Pancreas (tissue), 10 donors: Measurements from ENCODE around the gene POPDC2. TPM values are rescaled to one million over a fixed set of nuclear protein-coding genes. Genes with fewer than 3 reads are reported as not detected.
A peak's percentile ranks its signal among the peaks of the same experiment; 100 is the strongest.

Experiments
- ATAC-seq, 4 donors: fragments of 200-7000 bp; cut with Tn5 transposase; one replicate each; pipeline versions ENCODE4 v1.8.0 to v1.9.1; 2020; ENCODE audit warnings: mild to moderate bottlenecking in 4 of 4, moderate library complexity in 4 of 4
- DNase-seq, 6 donors: peaks; one replicate each; pipeline ENCODE4 v3.0.0-alpha.2; 2020
- FAIRE-seq: peaks from 2 replicates; lab custom pipeline; 2012; peaks lifted over from hg19 to GRCh38; lab: Jason Lieb, UNC
- H3K27ac ChIP-seq, 4 donors: fragments of 200-600 bp; sonication (generic); 1 replicate in 3 of 4; 2 replicates in 1 of 4; pipeline versions ENCODE4 v1.5.0 to v1.8.0; 2020
- H3K27me3 ChIP-seq, 4 donors: fragments of 200-600 bp; one replicate each; pipeline ENCODE4 v1.8.0; 2021
- H3K36me3 ChIP-seq, 3 donors: fragments of 200-600 bp; sonication (generic) in 1 of 3; one replicate each; pipeline versions ENCODE4 v1.5.0 to v1.8.0; 2020 to 2021
- H3K4me1 ChIP-seq, 3 donors: fragments of 200-600 bp; one replicate each; pipeline ENCODE4 v1.8.0; 2021
- H3K4me3 ChIP-seq, 4 donors: fragments of 200-600 bp; sonication (generic) in 2 of 4; one replicate each; pipeline versions ENCODE4 v1.5.0 to v1.8.0; 2020 to 2021
- H3K9me3 ChIP-seq, 4 donors: fragments of 200-600 bp; one replicate each; pipeline ENCODE4 v1.8.0; 2021
- WGBS, 2 donors: extraction: QIAGEN DNeasy Blood & Tissue Kit; methylation state at CpG; one replicate each; pipeline ENCODE4 v1.1.7; 2013; 5-methylcytosine and 5-hydroxymethylcytosine counted together
- intact Hi-C, 3 donors: fragments of 100-400 bp; cut with DNase I; formaldehyde crosslinking; loops; one replicate each; pipeline versions ENCODE4 v1.11.1 to v1.14.2; 2022
- polyA plus RNA-seq, 2 donors: library from polyadenylated mRNA; stranded (reverse); fragments of 200-250 nt; gene quantifications; one replicate each; pipeline ENCODE4 v1.2.3, GENCODE V29; 2013
- total RNA-seq, 6 donors: library from RNA; stranded (reverse); fragmentation: NEBNext Ultra II Directional in 4 of 6; extraction: Animal tissue kit (Norgen Biotek cat#: 25700) in 4 of 6; gene quantifications; one replicate each; pipeline versions ENCODE4 v1.2.1 to v1.2.4, GENCODE V29; 2021 to 2023
- TF ChIP-seq, protein P1 (sequence below), 4 donors: fragments of 200-600 bp; sonication (generic) in 3 of 4; IDR thresholded peaks; one replicate each; pipeline versions ENCODE4 v1.5.0 to v1.8.0; 2021; ENCODE audit warnings: antibody characterized with exemption in 4 of 4
- donor health status: healthy with polysubstance abuse.
- donor health status: DM: no; HTN: no; CAD: no; lungs with moderate emphysema.
- donor health status: DM: no; HTN: no; CAD: no.
- donor health status: control.
- donor health status: control.
- donor health status: Bipolar disorder and iron deficiency.
- donor health status: DM: yes; HTN: yes; CAD: no.
- donor health status: DM: no; HTN: no; CAD: no.
- donor health status: DM: no; HTN: no; CAD: no.
- donor health status: DM: yes; HTN: yes; CAD: no.

The POPDC2 gene
- total and polyA plus RNA-seq, 8 donors = 0.52 to 6.7 (median 1.3) TPM

DNA sequence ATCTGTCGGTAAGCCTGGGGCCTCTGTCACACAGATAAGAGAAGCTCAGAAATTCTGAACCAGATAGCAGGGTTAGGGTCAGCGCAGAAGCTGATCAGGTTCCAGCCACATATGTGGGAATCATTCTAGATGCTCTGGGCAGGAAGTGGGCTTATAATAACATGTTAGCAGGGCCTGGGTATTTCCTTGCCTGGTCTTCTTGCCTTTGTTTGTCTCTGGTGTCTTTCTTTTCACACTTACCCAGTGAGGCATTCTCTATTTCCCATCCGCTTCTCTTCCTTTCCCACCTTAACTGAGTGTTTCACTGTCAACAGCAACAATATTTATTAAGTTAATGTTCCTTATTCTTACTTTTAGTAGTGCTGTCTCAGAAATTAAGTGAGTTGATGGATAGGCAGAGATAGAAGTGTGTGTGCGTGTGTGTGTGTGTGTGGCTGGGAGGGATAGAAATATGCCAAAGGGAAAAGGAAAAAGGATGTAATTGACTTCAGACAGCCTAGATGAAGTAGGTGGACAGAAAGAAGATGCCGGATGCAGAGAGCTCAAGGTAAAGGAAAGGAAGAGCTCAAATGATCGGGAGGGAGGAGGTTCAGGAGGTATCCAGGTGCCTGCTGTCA lies 60.7 kb downstream of the POPDC2 start:
- Histone ChIP-seq H3K27me3 (no peaks in the 10 kb centered on the region), H3K36me3 (no peaks in the 10 kb centered on the region), H3K4me1 (peaks cover 6 to 24% (median 11%) of the 10 kb centered on the region in 3 donors), H3K27ac (no peak overlapping the region), H3K9me3 (no peaks in the 10 kb centered on the region), H3K4me3 (no peak overlapping the region)
- intact Hi-C loops = no loop called here
- FAIRE-seq (no peak), ATAC-seq (no peak), DNase-seq (no peak)
- TF ChIP-seq, protein P1, sequence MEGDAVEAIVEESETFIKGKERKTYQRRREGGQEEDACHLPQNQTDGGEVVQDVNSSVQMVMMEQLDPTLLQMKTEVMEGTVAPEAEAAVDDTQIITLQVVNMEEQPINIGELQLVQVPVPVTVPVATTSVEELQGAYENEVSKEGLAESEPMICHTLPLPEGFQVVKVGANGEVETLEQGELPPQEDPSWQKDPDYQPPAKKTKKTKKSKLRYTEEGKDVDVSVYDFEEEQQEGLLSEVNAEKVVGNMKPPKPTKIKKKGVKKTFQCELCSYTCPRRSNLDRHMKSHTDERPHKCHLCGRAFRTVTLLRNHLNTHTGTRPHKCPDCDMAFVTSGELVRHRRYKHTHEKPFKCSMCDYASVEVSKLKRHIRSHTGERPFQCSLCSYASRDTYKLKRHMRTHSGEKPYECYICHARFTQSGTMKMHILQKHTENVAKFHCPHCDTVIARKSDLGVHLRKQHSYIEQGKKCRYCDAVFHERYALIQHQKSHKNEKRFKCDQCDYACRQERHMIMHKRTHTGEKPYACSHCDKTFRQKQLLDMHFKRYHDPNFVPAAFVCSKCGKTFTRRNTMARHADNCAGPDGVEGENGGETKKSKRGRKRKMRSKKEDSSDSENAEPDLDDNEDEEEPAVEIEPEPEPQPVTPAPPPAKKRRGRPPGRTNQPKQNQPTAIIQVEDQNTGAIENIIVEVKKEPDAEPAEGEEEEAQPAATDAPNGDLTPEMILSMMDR (IDR thresholded peaks at IDR 0.05) = no peak
- WGBS, 2 donors = 90 to 94% methylated on average over 6 of the region's 6 CpGs

DNA sequence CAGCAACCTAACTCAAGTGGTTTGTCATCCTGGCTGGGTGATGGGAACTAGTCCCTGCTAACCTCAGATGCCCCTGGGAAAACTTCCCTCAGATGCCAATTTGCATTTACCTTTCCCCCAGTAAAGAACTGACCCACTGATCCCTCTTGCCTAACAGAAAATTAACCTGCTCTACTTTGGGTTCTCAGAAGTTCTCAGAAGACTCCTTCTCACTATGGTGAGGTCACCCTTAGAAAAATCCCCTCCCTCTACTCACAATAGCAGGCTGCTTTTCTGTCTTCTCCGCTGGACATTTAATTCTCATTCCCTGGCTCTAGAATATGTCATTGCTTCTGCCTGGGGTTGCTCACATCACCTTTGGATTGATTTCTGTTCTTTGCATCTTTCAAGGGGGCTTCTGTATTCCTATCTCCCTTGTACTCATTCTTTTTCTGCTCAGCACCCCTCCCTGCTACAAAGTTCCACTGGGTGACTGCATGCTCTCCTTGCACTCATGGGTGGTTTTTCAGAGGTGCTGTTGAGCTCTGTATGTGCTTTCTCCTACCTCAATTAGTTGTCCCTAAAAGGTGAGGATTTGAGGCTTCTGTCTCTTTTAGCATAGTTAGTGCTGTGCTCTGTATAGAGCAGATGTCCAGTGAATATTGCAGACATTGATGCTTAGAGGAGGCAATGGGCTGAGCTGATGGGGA lies 61.8 kb downstream of the POPDC2 start:
- Histone ChIP-seq H3K36me3 (no peaks in the 10 kb centered on the region), H3K9me3 (no peaks in the 10 kb centered on the region), H3K4me3 (no peak overlapping the region), H3K27ac (peak overlapping the region in 1 of 4 donors; percentile 55), H3K4me1 (peaks cover 6 to 24% (median 11%) of the 10 kb centered on the region in 3 donors), H3K27me3 (no peaks in the 10 kb centered on the region)
- intact Hi-C loops = no loop called here
- TF ChIP-seq, protein P1 (IDR thresholded peaks at IDR 0.05) = no peak
- WGBS, 2 donors = 93% methylated on average over 1 of the region's 1 CpG
- FAIRE-seq (no peak), ATAC-seq (no peak), DNase-seq (no peak)

GRCh38 chr3:119597548-119598288 lies 62.7 kb downstream of the POPDC2 start, which contains the start of gene PLA1A:
Gene PLA1A (plus strand): TSS chr3:119597885. CDS start chr3:119597914, 29 bp downstream.
- DNase-seq = no peak
- Histone ChIP-seq H3K27me3 (no peaks in the 10 kb centered on the region), H3K9me3 (no peaks in the 10 kb centered on the region), H3K36me3 (no peaks in the 10 kb centered on the region), H3K4me3 (no peak within 1 kb of the TSS), H3K4me1 (peaks cover 6 to 24% (median 11%) of the 10 kb centered on the region in 3 donors), H3K27ac (peak within 1 kb of the TSS in 2 of 4 donors; percentile 53 to 55)
- WGBS, 2 donors = 23 to 27% methylated on average over 7 of the region's 7 CpGs
- intact Hi-C loops = no loop called here
- no peak for FAIRE-seq
- TF ChIP-seq, protein P1 (IDR thresholded peaks at IDR 0.05) = no peak
- peak; percentile 78 to 92 (median 86) for ATAC-seq

DNA sequence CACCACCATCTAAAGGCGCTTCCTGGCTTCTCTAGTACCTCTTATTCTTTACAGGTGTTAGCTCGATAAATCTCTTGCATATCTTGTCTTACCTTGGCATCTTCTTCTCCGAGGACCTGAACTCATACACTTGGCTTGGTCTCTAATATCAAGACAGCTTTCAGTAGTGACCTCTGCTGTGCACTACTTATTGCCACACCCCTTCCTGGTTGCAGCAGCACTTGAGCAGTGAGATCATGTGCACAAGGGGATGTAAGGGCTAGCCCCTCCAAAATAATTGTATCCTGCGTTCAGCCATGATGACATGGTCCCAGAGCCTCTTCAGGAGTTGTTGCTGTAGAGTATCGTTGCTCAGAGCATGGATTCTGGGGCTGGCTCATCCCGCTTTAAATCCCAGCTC lies 64.0 kb downstream of the POPDC2 start:
- ATAC-seq (no peak), DNase-seq (no peak), FAIRE-seq (no peak)
- H3K36me3 ChIP-seq = no peaks in the 10 kb centered on the region
- no peak overlapping the region for H3K4me3 ChIP-seq
- peaks cover 6 to 24% (median 11%) of the 10 kb centered on the region in 3 donors for H3K4me1 ChIP-seq
- no peaks in the 10 kb centered on the region for H3K9me3 ChIP-seq
- TF ChIP-seq, protein P1 (IDR thresholded peaks at IDR 0.05) = no peak
- WGBS, 2 donors = 92 to 98% methylated on average over 6 of the region's 6 CpGs
- intact Hi-C loops = no loop called here
- no peaks in the 10 kb centered on the region for H3K27me3 ChIP-seq
- no peak overlapping the region for H3K27ac ChIP-seq
